ENCODE measurements around the gene NDEL1.

The NDEL1 gene

GRCh38 chr17:8477171-8477570, 41.5 kb downstream of the NDEL1 start:
- DNase-seq (ENCODE audit: low spot score), result no peak
- in situ Hi-C loops (cut with MboI; ENCODE audit: low sequenced_read_pairs, unreplicated experiment), result no loop called here
- TF ChIP-seq CTCF (IDR thresholded peaks at IDR 0.05; ENCODE audit: borderline replicate concordance, control extremely low read depth, extremely low read depth, insufficient read depth, missing control alignments), result no peak

GRCh38 chr17:8477715-8478441, 42.2 kb downstream of the NDEL1 start:
- TF ChIP-seq CTCF (IDR thresholded peaks at IDR 0.05; ENCODE audit: borderline replicate concordance, control extremely low read depth, extremely low read depth, insufficient read depth, missing control alignments), result no peak
- in situ Hi-C loops (cut with MboI; ENCODE audit: low sequenced_read_pairs, unreplicated experiment), result no loop called here
- DNase-seq (ENCODE audit: low spot score), result no peak

- no peak for DNase-seq (ENCODE audit: low spot score)
- in situ Hi-C loops (cut with MboI; ENCODE audit: low sequenced_read_pairs, unreplicated experiment), result no loop called here
- no peak for TF ChIP-seq CTCF (IDR thresholded peaks at IDR 0.05; ENCODE audit: borderline replicate concordance, control extremely low read depth, extremely low read depth, insufficient read depth, missing control alignments)
Measured at GRCh38 chr17:8479431-8479947, 43.8 kb downstream of the NDEL1 start.

GRCh38 chr17:8480011-8480976, 44.6 kb downstream of the NDEL1 start:
- no peak for DNase-seq (ENCODE audit: low spot score)
- no peak for TF ChIP-seq CTCF (IDR thresholded peaks at IDR 0.05; ENCODE audit: borderline replicate concordance, control extremely low read depth, extremely low read depth, insufficient read depth, missing control alignments)
- in situ Hi-C loops (cut with MboI; ENCODE audit: low sequenced_read_pairs, unreplicated experiment), result no loop called here

- no peak for DNase-seq (ENCODE audit: low spot score)
- in situ Hi-C loops (cut with MboI; ENCODE audit: low sequenced_read_pairs, unreplicated experiment), result no loop called here
- no peak for TF ChIP-seq CTCF (IDR thresholded peaks at IDR 0.05; ENCODE audit: borderline replicate concordance, control extremely low read depth, extremely low read depth, insufficient read depth, missing control alignments)
Measured at GRCh38 chr17:8481089-8481488, 45.4 kb downstream of the NDEL1 start.

GRCh38 chr17:8481703-8482102, 46.0 kb downstream of the NDEL1 start:
- no peak for TF ChIP-seq CTCF (IDR thresholded peaks at IDR 0.05; ENCODE audit: borderline replicate concordance, control extremely low read depth, extremely low read depth, insufficient read depth, missing control alignments)
- no peak for DNase-seq (ENCODE audit: low spot score)
- in situ Hi-C loops (cut with MboI; ENCODE audit: low sequenced_read_pairs, unreplicated experiment), result no loop called here

Data from GM13976 (cell line).